ENCODE results near the gene ZNF99.
"Not testable (repeated sequence)": the region's sequence is repeated elsewhere in the genome, so short reads cannot be mapped to it uniquely, and the experiment has no call there.

The ZNF99 gene

DNA sequence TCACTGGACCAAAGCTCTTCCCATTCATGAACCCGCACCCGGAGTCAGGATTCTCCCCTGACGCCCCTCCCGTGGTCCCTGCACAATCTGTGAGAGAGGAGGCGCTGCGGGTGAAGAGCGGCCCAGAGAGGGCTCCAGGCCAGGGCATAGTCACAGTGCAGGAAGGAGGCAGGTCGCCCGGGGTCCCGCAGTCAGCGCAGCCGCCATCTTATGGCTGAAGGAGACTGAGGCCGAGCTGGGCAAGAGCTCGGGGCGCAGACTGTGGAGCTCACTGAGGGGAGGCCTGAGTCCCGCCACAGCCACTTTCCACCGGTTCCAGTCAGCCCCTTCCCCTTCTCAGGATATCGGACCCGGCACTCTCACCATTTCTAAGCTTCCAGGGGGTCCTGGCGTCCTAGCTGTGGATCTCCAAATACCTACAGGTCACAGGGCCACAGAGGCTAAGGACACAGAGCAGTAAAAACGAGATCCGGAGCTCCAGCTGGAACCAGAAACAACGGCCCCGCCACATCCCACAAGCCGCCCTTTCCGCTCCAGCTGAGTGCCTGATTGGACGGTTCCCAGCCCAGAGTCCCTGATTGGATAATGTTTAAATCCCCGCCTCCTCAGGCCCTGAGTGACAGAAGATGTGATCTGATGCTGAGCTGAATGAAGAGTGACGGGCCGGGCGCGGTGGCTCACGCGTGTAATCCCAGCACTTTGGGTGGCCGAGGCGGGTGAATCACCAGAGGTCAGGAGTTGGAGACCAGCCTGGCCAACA lies at the start of gene ZNF99:
TSS of gene ZNF99 (minus strand) at position 501 of the 760 bp plus-strand sequence. CDS start at position 366, 135 bp downstream.
- no peak for DNase-seq

DNA sequence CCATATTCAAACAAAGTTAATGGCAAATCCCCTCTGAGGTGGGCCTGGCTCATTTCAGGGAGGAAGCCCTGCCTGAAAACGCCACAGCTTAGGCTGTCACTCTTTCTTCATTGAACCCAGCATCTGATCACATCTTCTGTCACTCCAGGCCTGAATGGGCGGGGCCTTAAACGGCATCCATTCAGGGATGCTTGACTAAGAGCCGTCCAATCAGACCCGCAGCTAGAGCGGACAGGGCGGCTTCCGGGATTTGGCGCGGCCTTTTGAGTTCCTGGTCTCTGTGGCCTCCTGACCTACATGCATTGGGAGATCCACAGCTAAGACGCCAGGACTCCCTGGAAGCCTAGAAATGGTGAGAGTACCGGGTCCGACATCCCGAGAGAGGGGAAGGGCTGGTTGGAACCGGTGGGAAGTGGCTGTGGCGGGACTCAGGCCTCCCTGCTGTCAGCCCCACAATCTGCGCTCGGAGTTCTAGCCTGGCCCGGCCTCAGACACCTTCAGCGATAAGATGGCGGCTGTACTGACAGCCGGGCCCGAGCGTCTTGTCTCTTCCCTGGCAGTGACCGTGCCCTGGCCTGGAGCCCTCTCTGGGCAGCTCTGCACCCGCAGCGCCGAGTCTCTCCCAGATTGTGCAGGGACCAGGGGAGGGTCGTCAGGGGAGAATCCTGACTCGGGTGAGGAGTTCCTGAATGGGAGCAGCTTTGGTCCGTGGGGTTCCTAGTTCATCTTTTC lies 48.2 kb upstream of the ZNF99 start, which contains the start of gene ZNF723:
TSS of gene ZNF723 (plus strand) at position 261 of the 732 bp plus-strand sequence. CDS start at position 350, 89 bp downstream.
- DNase-seq, result no peak

DNA sequence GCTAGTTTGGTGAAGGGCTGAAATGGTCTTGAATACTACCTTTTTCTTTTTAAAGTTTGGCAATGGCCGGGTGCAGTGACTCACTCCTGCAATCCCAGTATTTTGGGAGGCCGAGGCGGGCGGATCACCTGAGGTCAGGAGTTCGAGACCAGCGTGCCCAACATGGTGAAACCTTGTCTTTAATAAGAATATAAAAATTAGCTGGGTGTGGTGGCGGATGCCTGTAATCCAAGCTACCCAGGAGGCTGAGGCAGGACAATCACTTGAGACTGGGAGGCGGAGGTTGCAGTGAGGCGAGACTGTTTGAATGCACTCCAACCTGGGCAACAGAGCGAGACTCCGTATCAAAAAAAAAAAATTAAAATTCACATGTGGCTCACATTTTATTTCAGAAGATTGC lies 47.3 kb upstream of the ZNF99 start:
- DNase-seq, result no peak

DNA sequence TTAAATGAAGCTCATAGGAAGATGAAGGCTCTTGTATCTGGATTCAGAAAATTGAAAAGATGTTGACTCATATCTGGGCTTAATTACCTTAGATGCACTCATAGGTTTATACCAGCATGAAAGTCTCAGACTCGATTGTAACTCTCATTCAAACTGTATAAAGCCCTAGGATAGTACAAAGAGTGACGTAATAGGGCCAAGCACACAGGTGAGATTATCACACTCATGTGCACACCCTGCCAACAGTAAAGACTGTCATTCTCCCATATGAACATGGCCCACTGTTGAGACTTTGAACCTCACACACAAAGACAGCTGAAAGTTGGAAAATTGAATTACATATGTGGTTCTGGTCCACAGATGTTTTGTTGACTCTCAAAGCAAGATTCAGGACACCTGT lies 30.2 kb upstream of the ZNF99 start:
- DNase-seq, result no peak

DNA sequence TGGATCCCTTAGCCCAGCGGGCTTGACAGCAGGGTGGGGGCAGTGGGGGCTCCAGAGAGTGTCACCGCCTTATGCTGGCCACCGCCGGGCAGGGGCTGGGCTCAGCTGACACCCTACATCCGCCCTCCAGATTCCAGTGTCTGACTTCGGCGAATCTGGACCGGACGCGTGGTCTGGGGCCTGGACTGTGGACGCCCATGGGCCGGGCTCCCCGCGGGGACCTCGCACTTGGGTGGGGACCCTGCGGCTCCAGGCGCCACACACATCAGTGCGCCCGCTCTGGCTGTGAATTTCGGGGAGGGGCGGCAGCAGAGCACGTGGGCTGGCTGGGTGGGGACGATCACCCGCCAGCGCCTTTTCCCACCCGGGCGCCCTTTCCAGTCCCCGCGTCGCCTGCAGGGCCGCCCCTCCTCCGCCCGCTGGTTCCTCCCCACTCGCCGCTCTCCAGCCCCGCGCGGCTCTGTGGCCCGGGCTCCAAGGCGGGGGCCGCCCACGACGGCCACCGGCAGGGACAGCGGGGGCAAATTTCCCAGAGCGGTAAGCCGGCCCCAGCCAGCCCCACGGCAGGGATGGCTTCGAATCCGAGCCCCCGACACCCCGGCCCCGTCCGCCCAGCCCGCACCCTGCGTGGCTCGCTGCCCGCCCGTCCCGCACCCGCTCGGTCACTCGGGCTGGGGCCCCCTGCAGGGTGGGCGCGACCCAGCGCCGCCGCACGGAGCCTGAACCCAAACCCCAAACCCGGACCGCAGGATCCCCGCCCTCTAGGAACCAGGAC lies 23.3 kb upstream of the ZNF99 start:
- no peak for DNase-seq

DNA sequence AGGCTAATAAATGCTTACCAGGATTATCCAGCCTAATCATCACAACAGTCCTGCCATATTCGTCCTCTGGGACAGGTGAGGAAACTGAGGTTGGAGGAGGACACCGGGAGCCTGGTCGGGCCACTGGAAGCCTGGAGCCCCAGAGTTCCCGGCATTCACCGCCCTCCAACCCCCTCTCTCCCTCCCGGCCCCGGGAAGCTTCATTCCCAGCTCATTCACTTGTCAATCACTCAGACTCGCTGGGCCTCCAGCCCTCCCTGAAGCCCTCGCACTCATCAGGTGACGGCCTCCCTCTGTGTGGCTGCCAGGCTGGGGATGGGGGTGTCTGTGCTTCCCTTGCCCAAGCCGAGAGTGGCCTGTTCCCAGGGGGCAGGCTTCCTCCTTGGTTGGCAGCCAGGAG lies 22.5 kb upstream of the ZNF99 start:
- no peak for DNase-seq

DNA sequence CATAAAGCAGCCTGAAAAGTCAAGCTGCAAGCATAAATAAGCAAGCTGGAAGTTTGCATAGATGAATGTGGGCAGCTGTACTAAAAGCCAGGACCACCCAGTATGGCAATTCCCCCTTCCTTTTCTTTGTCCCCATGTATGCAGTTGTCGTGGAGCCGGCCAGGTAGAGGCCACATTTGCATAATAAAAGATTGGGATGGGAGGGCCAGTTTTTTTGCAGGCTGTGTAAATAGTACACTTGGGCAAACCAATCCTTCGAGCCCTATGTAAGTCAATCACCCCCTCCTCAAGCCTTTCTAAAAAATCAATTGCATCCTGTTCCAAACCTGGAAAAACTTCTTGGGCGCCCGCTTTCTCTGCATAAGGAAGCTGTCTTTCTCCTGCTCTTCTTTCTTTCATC lies 13.1 kb upstream of the ZNF99 start:
- no peak for DNase-seq

DNA sequence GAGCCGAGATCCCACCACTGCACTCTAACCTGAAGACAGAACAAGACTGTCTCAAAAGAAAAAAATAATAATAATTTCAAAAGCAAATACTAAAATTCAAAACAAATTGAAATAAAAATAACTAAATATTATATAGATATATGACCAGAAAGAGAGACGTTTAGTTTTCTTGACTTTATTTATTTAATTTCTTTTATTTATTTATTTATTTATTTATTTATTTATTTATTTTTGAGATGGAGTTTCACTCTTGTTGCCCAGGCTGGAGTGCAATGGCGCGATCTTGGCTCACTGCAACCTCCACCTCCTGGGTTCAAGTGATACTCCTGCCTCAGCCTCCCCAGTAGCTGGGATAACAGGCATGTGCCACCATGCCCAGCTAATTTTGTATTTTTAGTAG lies 8.9 kb upstream of the ZNF99 start:
- DNase-seq, result not testable (repeated sequence)

DNA sequence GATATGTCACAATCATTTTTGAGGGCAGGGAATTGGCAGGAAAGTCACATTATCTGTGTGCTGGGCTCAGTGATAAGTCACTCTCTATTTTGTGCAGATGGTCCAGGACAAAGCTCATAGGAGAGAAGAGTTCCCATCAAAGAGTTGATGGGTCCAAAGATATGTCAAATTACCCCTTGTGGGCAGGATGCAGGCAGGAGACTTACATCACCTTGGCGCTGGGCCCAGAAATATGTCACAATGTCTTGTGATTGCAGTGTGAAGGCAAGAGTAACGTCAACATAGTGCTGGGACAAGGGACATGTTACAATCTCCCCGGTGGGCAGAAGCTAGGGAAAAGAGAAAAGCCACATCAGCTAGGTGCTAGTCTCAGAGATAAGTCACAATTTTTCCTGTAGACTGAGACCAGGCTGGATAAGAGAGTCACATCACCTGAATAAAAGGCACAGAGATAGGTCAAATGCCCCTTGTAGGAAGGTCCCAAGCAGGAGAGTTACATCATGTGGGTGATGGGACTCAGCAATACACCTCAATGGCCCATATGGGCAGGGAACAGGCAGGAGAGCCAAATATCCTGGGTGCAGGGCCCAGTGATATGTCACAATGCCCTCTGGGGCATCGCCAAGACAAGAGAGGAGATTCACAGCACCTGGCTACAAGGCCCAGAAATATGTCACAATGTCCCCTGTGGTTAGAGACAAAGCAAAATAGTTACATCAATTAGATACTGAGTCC lies 47.9 kb downstream of the ZNF99 start:
- no peak for DNase-seq

DNA sequence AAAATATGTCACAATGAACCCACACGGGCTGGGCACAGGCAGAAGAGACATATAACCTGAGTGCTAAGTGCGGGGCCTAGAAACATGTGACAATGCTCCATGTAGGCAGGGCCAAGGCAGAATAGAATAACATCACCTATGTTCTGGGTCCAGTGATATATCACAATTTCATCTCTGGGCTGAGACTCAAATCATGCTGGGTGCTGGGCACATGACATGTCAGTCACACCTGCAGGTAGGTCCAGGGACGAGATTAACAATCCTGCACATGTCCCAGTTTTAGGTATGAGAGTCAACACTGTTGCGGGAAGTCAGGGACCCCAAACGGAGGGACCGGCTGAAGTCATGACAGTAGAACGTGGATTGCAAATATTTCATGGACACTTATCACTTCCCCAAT lies 50.3 kb downstream of the ZNF99 start:
- no peak for DNase-seq

DNA sequence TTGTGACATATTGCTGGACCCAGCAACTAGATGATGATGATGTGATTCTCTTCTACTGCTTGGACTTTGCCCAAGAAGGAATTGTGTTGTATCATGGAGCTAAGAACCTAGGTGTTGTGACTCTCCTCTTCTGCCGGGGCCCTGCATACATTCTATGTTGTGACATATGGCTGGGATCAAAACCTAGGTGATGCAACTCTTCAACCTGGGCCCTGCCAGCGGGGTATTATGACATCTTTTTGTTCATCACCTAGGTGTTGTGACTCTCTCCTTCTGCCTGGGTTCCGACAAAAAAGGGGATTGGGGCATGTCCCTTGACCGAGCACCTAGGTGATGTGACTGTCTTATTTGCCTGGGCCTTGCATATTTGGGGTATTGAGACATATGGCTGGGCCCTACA lies 55.7 kb downstream of the ZNF99 start:
- not testable (repeated sequence) for DNase-seq

DNA sequence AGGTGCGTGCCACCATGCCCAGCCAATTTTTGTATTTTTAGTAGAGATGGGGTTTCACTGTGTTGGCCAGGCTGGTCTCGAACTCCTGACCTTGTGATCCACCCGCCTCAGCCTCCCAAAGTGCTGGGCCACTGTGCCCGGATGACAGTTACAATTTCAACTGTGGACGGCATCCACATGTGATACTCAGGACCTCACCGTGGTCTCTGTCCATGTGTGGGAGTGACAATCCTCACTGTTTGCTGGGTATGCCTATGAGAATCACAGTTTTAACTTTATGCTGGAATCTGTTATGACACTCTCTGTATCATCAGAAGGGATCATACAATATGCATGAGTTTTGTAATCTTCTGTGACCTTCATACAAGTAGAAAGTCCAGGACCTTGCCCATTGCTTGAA lies 62.4 kb downstream of the ZNF99 start:
- not testable (repeated sequence) for DNase-seq

DNA sequence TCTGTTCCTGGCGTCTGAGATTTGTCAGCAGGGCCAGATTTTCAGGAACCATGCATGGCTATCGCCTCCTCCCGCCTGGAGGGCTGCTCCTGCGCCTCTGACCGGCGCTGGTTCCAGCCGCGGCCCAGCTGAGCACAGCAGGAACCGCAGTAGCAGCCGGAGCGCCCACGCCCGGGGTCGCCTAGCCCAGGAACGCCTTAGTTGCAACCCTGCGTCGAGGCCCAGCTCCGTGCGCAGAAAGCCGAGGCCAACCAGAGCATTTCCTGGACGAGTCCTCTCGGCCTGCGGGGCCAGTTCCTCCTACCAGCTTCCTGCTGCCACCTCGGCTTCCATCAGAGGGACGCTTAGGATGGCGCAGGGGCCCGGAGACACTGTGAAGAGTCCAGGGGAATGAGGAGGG lies 75.0 kb downstream of the ZNF99 start:
- no peak for DNase-seq

DNA sequence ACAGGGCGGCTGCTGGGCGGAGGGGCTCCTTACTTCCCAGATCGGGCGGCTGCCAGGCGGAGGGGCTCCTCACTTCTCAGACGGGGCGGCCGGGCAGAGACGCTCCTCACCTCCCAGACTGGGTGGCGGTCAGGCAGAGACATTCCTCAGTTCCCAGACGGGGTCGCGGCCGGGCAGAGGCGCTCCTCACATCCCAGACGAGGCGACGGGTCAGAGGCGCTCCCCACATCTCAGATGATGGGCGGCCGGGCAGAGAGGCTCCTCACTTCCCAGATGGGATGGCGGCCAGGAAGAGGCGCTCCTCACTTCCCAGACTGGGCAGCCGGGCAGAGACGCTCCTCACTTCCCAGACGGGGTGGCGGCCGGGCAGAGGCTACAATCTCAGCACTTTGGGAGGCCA lies 80.9 kb downstream of the ZNF99 start:
- not testable (repeated sequence) for DNase-seq

DNA sequence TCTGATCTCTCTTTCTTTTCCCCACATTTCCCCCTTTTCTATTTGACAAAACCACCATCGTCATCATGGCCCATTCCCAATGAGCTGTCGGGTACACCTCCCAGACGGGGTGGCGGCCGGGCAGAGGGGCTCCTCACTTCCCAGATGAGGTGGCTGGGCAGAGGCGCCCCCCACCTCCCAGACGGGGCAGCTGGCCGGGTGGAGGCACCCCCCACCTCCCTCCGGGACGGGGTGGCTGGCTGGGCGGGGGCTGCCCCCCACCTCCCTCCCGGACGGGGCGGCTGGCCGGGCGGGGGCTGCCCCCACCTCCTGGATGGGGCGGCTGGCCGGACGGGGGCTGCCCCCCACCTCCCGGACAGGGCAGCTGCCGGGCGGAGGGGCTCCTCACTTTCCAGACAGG lies 81.3 kb downstream of the ZNF99 start:
- DNase-seq, result not testable (repeated sequence)

All from stimulated activated naive CD4-positive, alpha-beta T cell (primary cell).